HUES48 (cell line): Measurements from ENCODE around the gene P2RX7.

Experiments
- H3K27ac ChIP-seq: one replicate; pipeline ENCODE4 v1.7.0; 2013; ENCODE audit warnings: low read depth, low read length, inconsistent platforms
- H3K27me3 ChIP-seq: 2 replicates; pipeline ENCODE4 v1.6.1; 2013; ENCODE audit warnings: mild to moderate bottlenecking, low read length; ENCODE audit not compliant: control insufficient read depth, insufficient read depth
- H3K36me3 ChIP-seq: 2 replicates; pipeline ENCODE4 v1.6.1; 2013; ENCODE audit warnings: low read length; ENCODE audit not compliant: control insufficient read depth, insufficient read depth
- H3K4me1 ChIP-seq: 2 replicates; pipeline ENCODE4 v1.6.1; 2013; ENCODE audit warnings: mild to moderate bottlenecking, low read length; ENCODE audit not compliant: control insufficient read depth, insufficient read depth
- H3K4me3 ChIP-seq: 2 replicates; pipeline ENCODE4 v1.5.1; 2013; ENCODE audit warnings: mild to moderate bottlenecking, low read depth, low read length
- H3K9ac ChIP-seq: 2 replicates; pipeline ENCODE4 v1.6.1; 2013; ENCODE audit warnings: mild to moderate bottlenecking, low read depth, low read length, moderate library complexity
- H3K9me3 ChIP-seq: 2 replicates; pipeline ENCODE4 v1.6.1; 2013; ENCODE audit warnings: low read length; ENCODE audit not compliant: control insufficient read depth, insufficient read depth

P2RX7 gene

DNA sequence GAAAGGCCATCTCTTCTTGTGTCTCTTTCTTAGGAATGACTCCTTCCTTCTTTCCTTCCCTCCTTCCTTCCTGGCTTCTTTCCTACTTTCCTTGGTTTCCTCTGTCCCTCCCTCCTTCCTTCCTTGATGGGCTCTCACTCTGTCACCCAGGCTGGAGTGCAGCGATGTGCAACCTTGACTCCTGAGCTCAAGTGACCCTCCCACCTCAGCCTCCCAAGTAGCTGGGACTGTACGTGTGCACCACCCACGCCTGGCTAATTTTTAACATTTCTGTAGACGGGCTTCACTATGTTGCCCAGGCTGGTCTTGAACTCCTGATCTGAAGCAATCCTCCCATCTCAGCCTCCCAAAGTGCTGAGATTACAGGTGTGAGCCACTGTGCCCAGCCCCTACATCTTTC, 10.9 kb upstream of the P2RX7 start:
- Histone ChIP-seq H3K36me3 (no peaks in the 10 kb centered on the region), H3K9me3 (no peaks in the 10 kb centered on the region), H3K27ac (no peak overlapping the region), H3K9ac (no peak overlapping the region), H3K4me3 (no peak overlapping the region), H3K27me3 (no peaks in the 10 kb centered on the region), H3K4me1 (no peaks in the 10 kb centered on the region)

DNA sequence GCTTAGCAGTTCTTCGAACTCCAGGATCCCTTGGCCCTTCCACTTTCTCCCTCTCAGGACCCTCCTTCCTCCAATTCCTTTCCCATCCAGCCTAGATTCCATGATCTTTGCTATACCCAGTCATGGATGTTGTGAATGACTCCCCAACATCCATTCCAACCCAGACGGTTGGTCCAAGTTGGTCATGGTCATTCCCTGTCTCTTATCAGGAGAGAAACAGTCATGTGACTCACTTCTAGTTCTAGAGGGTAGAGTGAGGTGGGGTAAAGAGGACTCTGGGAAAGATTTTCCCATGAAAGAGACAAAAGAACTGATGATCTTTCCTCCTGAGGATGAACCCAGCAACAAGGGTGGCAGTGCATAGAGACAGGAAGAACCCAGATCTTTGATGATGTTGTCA, 9.2 kb upstream of the P2RX7 start:
- H3K27ac ChIP-seq, result no peak overlapping the region
- H3K9me3 ChIP-seq, result no peaks in the 10 kb centered on the region
- no peaks in the 10 kb centered on the region for H3K27me3 ChIP-seq
- H3K4me3 ChIP-seq, result no peak overlapping the region
- H3K9ac ChIP-seq, result no peak overlapping the region
- H3K36me3 ChIP-seq, result no peaks in the 10 kb centered on the region
- H3K4me1 ChIP-seq, result no peaks in the 10 kb centered on the region

DNA sequence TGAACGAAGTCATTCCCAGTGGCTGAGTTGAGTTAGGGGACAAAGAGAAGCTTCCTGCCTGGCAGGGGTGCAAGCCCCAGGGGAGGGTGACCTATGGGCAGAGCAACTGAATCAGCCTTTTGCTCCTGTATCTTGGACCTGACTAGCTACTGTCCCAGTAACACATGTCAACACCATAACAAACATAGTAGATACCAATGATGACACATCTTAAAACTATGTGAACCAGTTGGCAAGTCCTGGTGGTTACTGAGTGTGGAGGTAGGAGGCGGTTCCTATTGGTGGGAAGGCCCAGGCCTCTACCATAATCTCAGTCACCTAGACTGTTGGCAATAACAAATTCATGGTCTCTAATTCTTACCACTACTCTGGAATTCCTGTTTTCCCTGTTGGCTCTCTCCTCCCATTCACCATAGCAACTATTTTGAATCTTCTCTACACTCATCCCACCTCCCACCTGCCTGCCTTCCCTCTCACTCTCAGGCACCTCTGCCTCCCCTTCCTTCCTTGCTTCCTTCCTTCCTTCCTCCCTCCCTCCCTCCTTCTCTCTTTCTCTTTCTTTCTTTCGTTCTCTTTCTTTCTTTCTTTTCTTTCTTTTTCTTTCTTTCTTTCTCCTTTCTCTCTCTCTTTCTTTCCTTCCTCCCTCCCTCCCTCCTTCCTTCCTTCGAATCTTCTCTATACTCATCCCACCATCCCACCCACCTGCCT, 8.1 kb upstream of the P2RX7 start:
- no peaks in the 10 kb centered on the region for H3K4me1 ChIP-seq
- no peak overlapping the region for H3K27ac ChIP-seq
- H3K27me3 ChIP-seq, result no peaks in the 10 kb centered on the region; the same call in 1 of the 2 replicates
- H3K9ac ChIP-seq, result no peak overlapping the region
- H3K4me3 ChIP-seq, result no peak overlapping the region
- H3K36me3 ChIP-seq, result no peaks in the 10 kb centered on the region
- H3K9me3 ChIP-seq, result no peaks in the 10 kb centered on the region

DNA sequence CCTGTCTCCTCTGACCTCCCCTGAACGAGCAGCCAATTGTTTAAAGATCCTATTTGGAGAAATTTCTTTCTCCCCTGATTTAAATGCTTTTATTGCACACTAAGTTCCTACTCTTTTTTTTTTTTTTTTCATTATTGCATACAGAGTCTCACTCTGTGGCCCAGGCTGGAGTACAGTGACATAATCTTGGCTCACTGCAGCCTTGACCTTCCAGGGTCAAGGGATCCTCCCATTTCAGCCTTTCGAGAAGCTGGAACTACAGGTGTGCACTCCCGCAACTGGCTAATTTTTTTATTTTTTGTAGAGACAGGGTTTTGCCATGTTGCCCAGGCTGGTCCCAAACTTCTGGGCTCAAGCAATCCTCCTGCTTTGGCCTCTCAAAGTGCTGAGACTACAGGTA, 5.2 kb upstream of the P2RX7 start:
- Histone ChIP-seq H3K9ac (no peak overlapping the region), H3K4me1 (no peaks in the 10 kb centered on the region), H3K36me3 (no peaks in the 10 kb centered on the region), H3K27ac (no peak overlapping the region), H3K4me3 (no peak overlapping the region), H3K9me3 (no peaks in the 10 kb centered on the region), H3K27me3 (no peaks in the 10 kb centered on the region; the same call in 1 of the 2 replicates)

DNA sequence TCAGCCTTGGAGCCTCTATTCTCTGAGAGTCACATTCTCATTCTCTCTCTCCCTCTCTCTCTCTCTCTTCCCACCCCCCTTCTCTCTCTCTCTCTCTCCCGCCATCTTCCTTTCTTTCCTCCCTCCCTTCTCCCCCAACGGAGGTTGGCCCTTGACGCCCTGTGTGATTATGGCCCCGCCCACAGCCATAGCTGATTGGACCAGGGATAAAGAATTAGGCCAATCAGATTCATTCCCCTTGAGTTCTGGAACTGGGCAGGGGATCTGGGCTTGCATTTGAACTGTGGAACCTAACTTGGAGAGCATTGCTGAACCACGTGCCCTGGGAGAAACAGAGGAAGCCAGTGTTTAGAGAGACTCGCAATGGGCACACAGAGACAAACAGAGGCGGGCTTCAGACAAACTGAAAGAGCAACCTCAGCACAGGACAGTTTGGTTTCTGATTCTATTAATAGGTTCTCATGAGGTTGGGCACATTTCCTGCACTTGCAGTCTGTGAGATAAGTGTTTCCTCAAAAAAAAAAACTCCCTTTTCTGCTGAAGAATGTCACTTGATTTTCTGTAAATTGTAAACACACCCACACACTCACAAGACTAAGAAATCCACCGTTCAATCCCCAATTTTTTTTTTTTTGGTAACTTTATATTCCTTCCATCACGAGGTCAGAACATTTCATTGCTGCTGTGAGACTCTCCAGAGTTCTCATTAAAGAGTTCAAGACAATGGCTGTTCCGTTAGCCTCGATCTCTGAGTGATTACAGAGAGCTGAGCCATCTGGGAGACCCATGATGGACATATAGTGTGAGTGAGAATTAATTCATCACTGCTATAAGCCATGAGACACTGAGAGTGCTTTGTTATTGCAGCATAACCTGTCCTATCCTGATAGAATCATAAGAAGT, 3.5 kb upstream of the P2RX7 start:
- no peak overlapping the region for H3K4me3 ChIP-seq
- H3K36me3 ChIP-seq, result no peaks in the 10 kb centered on the region
- H3K4me1 ChIP-seq, result no peaks in the 10 kb centered on the region
- no peak overlapping the region for H3K9ac ChIP-seq
- no peaks in the 10 kb centered on the region; the same call in 1 of the 2 replicates for H3K27me3 ChIP-seq
- H3K27ac ChIP-seq, result no peak overlapping the region
- H3K9me3 ChIP-seq, result no peaks in the 10 kb centered on the region

DNA sequence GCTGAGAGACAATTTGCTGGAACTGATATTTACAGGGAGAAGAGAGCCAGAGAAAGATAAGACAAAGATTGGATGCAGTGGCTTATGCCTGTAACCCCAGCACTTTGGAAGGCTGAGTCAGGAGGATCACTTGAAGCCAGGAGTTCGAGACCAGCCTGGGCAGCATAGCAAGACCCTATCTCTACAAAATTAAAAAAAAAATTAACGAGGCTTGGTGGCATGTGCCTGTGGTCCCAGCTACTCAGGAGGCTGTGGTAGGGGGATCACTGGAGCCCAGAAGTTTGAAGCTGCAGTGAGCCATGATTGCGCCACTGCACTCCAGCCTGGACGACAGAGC, 2.9 kb upstream of the P2RX7 start:
- Histone ChIP-seq H3K9ac (no peak overlapping the region), H3K27me3 (no peaks in the 10 kb centered on the region; the same call in 1 of the 2 replicates), H3K27ac (no peak overlapping the region), H3K9me3 (no peaks in the 10 kb centered on the region), H3K4me1 (no peaks in the 10 kb centered on the region), H3K36me3 (no peaks in the 10 kb centered on the region), H3K4me3 (no peak overlapping the region)

DNA sequence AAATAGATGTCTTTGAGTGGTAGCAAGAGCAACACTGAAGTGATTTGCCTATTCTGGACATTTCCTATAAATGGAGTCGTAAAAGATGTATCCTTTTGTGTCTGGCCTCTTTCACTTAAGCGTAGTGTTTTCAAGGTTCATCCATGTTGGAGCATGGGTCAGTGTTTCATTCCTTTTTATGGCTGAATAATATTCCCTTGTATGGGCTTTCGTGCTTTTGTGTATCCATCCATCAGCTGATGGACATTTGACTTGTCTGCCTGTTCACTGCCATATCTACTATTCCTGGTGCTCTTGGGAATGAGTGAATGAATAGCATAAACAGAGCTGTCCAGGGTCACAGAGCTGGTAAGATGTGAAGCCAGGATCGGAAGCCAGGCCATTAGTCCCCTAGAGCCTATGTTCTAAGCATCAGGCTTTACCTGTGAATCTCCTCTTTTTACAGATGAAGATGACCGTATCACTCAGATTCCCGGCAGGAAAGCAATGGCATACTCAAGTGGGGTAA, 1.8 kb upstream of the P2RX7 start:
- no peak overlapping the region for H3K4me3 ChIP-seq
- no peak overlapping the region for H3K27ac ChIP-seq
- no peak overlapping the region for H3K9ac ChIP-seq
- no peaks in the 10 kb centered on the region; the same call in 1 of the 2 replicates for H3K27me3 ChIP-seq
- H3K4me1 ChIP-seq, result no peaks in the 10 kb centered on the region
- H3K9me3 ChIP-seq, result no peaks in the 10 kb centered on the region
- H3K36me3 ChIP-seq, result no peaks in the 10 kb centered on the region

DNA sequence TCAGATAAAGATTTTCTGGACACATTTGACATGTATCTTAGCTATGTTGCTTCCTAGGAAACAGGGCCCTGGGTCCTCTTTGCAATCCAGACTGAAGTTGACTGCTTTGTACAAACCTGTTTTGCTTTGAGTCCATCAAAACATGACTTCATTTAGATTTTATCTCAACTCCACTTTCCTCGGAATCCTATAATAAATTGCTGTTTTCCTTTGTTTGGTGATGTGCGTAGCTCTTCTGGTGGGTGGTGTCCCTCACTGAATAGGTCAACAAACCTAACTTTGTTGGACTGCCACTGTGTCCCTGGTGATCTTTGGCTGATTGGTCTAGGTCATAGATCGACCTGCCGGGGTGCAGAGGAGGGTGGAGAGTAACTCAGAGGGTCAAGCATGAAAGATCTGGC, 735 bp upstream of the P2RX7 start:
- no peak overlapping the region for H3K4me3 ChIP-seq
- H3K27ac ChIP-seq, result no peak overlapping the region
- no peak overlapping the region for H3K9ac ChIP-seq
- no peaks in the 10 kb centered on the region for H3K9me3 ChIP-seq
- no peaks in the 10 kb centered on the region for H3K4me1 ChIP-seq
- no peaks in the 10 kb centered on the region for H3K36me3 ChIP-seq
- no peaks in the 10 kb centered on the region; the same call in 1 of the 2 replicates for H3K27me3 ChIP-seq

DNA sequence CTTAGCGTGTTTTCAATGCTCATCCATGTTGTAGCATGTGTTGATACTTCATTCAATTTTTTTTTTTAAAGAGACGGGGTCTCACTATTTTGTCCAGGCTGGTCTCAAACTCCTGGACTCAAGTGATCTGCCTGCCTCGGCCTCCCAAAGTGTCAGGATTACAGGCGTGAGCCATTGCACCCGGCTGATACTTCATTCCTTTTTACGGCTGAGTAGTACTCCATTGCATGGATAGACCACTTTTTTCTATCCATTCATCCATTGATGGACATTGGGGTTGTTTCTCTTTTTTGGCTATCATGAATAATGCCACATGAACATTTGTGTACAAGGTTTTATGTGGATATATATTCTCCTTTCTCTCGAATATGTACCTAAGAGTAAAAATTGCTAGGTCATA, 1.2 kb downstream of the P2RX7 start:
- Histone ChIP-seq H3K4me3 (no peak overlapping the region), H3K9me3 (no peaks in the 10 kb centered on the region), H3K36me3 (no peaks in the 10 kb centered on the region), H3K27ac (no peak overlapping the region), H3K4me1 (no peaks in the 10 kb centered on the region), H3K9ac (no peak overlapping the region), H3K27me3 (no peaks in the 10 kb centered on the region; the same call in 1 of the 2 replicates)

DNA sequence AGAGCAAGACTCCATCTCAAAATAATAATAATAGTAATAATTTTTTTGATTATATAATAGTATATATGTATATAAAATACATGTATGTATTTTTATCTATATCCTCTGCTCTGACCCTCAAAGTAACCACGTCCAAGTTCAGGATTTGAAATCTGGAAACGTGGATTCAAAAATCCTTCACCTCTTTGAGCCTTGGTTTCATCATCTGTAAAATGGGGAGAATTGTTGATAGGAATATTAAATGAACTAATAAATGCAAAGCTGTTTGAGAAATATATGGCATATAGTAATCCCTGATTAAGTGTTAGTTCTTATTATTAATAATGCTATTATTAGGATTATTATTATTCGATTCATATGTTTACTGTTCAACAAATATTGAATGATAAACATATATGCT, 2.6 kb downstream of the P2RX7 start:
- Histone ChIP-seq H3K4me3 (no peak overlapping the region), H3K27me3 (no peaks in the 10 kb centered on the region), H3K9me3 (no peaks in the 10 kb centered on the region), H3K4me1 (no peaks in the 10 kb centered on the region), H3K9ac (no peak overlapping the region), H3K27ac (no peak overlapping the region), H3K36me3 (no peaks in the 10 kb centered on the region)

DNA sequence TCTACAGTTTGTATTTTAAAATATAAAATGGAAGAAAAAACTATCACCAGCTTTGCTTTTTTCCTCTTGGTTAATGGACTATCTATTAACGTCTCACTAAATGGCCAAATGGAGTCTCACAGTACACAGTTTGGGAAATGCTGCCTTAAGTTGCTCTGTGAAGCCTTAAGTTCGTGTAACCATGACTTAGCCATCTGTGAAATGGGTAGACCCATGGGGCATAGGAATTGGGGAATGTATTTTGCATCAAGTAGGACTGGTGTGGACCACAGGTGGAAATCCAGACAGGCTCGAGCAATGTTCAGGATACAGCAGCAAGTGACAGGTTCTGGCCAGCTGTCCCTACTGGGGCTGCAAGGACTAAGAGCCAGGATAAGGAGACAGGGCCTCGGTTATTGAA, 4.8 kb downstream of the P2RX7 start:
- Histone ChIP-seq H3K9ac (no peak overlapping the region), H3K4me3 (no peak overlapping the region), H3K27me3 (no peaks in the 10 kb centered on the region), H3K9me3 (no peaks in the 10 kb centered on the region), H3K4me1 (no peaks in the 10 kb centered on the region), H3K36me3 (no peaks in the 10 kb centered on the region), H3K27ac (no peak overlapping the region)
